Nephron (organoid): ENCODE measurements around the gene NEGR1.
"Not testable (repeated sequence)": the region's sequence is repeated elsewhere in the genome, so short reads cannot be mapped to it uniquely, and the experiment has no call there.

Source experiments
- H3K27ac Mint-ChIP-seq, 3 experiments: 2 replicates each; pipeline ENCODE4 v1.8.0; 2020; ENCODE audit warnings: mixed read lengths in 3 of 3, mild to moderate bottlenecking in 2 of 3, moderate library complexity in 1 of 3
- H3K27me3 Mint-ChIP-seq: 2 replicates; pipeline ENCODE4 v1.8.0; 2021; ENCODE audit warnings: low read depth, mild to moderate bottlenecking, moderate library complexity, mixed read lengths
- H3K36me3 Mint-ChIP-seq: 2 replicates; pipeline ENCODE4 v1.8.0; 2020; ENCODE audit warnings: low read depth, mixed read lengths
- H3K4me1 Mint-ChIP-seq: 2 replicates; pipeline ENCODE4 v1.8.0; 2020; ENCODE audit warnings: mixed read lengths
- H3K4me3 Mint-ChIP-seq, 3 experiments: 2 replicates each; pipeline ENCODE4 v1.8.0; 2020; ENCODE audit warnings: mild to moderate bottlenecking in 3 of 3, mixed read lengths in 3 of 3, moderate library complexity in 2 of 3
- H3K9me3 Mint-ChIP-seq: 2 replicates; pipeline ENCODE4 v1.8.0; 2020; ENCODE audit warnings: mixed read lengths
- CTCF ChIP-seq, 3 experiments: fragments of 200-600 bp; sonication (generic); IDR thresholded peaks; one replicate each; pipeline ENCODE4 v1.5.0; 2021; ENCODE audit warnings: antibody characterized with exemption in 3 of 3; ENCODE audit not compliant: unreplicated experiment in 3 of 3

Gene NEGR1

GRCh38 chr1:72262735-72263134 lies 19.6 kb downstream of the NEGR1 start:
- Mint-ChIP-seq H3K9me3 (no peaks in the 10 kb centered on the region), H3K36me3 (no peaks in the 10 kb centered on the region), H3K4me1 (no peaks in the 10 kb centered on the region), H3K27ac (no peak overlapping the region), H3K27me3 (no peaks in the 10 kb centered on the region), H3K4me3 (no peak overlapping the region)
- TF ChIP-seq CTCF (IDR thresholded peaks at IDR 0.05; ENCODE audit: unreplicated experiment in 3 of 3), result no peak

DNA sequence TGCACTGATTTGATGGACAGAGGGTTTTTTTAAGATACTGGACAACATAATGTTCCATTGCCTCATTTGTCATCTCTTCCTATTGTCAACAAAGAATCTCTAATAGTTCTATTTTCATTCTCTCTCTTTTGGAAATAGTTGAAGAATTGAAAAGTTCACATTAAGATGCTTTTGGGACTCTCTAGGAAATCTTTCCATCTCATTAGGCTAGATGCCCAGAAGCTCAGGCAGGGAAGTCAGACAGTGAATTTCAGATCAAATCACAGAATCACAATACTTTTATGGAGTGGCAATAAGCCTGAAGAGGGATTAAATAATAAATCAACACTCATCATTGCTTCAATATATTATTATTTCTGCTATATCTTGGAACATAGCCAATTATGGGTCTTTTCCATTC lies 29.2 kb downstream of the NEGR1 start:
- no peaks in the 10 kb centered on the region for H3K27me3 Mint-ChIP-seq
- H3K9me3 Mint-ChIP-seq, result no peaks in the 10 kb centered on the region
- no peak for TF ChIP-seq CTCF (IDR thresholded peaks at IDR 0.05; ENCODE audit: unreplicated experiment in 3 of 3)
- no peaks in the 10 kb centered on the region for H3K36me3 Mint-ChIP-seq
- H3K27ac Mint-ChIP-seq, result no peak overlapping the region
- no peaks in the 10 kb centered on the region for H3K4me1 Mint-ChIP-seq
- H3K4me3 Mint-ChIP-seq, result no peak overlapping the region

DNA sequence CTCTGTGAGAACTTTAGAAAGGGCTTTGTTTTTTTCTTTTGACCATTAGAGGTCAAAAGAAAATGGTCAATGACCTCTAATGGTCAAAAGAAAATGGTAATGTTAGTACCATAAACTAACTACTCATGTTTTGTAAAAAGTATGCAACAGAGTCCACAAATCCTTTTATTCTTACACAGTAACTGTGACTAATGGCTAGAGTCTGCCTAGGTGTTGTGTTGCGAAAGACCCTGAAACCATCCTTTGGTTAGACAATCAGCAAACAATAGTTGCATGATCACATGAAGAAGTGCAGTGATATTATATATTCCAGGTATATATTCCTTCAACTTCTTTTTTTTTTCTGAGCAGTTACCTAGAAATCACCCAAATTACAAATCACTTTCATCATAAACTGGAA lies 40.9 kb downstream of the NEGR1 start:
- H3K4me3 Mint-ChIP-seq, result no peak overlapping the region
- no peaks in the 10 kb centered on the region for H3K4me1 Mint-ChIP-seq
- TF ChIP-seq CTCF (IDR thresholded peaks at IDR 0.05; ENCODE audit: unreplicated experiment in 3 of 3), result no peak
- no peaks in the 10 kb centered on the region for H3K9me3 Mint-ChIP-seq
- no peak overlapping the region for H3K27ac Mint-ChIP-seq
- H3K36me3 Mint-ChIP-seq, result no peaks in the 10 kb centered on the region
- H3K27me3 Mint-ChIP-seq, result no peaks in the 10 kb centered on the region

GRCh38 chr1:72235931-72236330 lies 46.4 kb downstream of the NEGR1 start:
- H3K27ac Mint-ChIP-seq, H3K36me3 Mint-ChIP-seq, H3K4me3 Mint-ChIP-seq, H3K27me3 Mint-ChIP-seq, H3K9me3 Mint-ChIP-seq, H3K4me1 Mint-ChIP-seq: not testable (repeated sequence)

DNA sequence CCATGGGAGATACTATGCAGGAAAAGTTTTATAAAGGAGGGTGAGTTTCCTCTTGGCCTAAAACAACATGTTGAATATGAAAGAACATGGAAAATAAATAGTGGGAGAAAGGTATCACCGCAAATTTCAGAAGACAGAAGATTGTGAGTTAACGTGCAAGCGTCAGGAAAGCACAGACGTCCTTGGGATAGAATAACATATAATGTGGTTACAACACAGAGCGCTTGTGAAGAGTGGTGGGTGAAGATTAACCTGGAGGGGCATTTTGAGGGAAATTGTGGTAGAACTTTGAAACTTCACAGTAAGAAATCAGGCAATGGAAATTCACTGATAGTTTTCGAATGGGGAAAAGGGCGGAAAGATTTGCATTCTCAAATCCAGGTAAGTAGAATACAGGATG lies 47.3 kb downstream of the NEGR1 start:
- H3K4me3 Mint-ChIP-seq, result no peak overlapping the region
- no peaks in the 10 kb centered on the region for H3K4me1 Mint-ChIP-seq
- H3K9me3 Mint-ChIP-seq, result no peaks in the 10 kb centered on the region
- no peak for TF ChIP-seq CTCF (IDR thresholded peaks at IDR 0.05; ENCODE audit: unreplicated experiment in 3 of 3)
- no peaks in the 10 kb centered on the region for H3K36me3 Mint-ChIP-seq
- H3K27me3 Mint-ChIP-seq, result no peaks in the 10 kb centered on the region
- peak overlapping the region in 1 of 3 experiments; percentile 5 for H3K27ac Mint-ChIP-seq

GRCh38 chr1:72230746-72231145 lies 51.6 kb downstream of the NEGR1 start:
- H3K4me1 Mint-ChIP-seq, result peaks cover 5% of the 10 kb centered on the region
- no peak overlapping the region for H3K4me3 Mint-ChIP-seq
- TF ChIP-seq CTCF (IDR thresholded peaks at IDR 0.05; ENCODE audit: unreplicated experiment in 3 of 3), result no peak
- no peaks in the 10 kb centered on the region for H3K27me3 Mint-ChIP-seq
- H3K36me3 Mint-ChIP-seq, result no peaks in the 10 kb centered on the region
- no peak overlapping the region for H3K27ac Mint-ChIP-seq
- H3K9me3 Mint-ChIP-seq, result no peaks in the 10 kb centered on the region

DNA sequence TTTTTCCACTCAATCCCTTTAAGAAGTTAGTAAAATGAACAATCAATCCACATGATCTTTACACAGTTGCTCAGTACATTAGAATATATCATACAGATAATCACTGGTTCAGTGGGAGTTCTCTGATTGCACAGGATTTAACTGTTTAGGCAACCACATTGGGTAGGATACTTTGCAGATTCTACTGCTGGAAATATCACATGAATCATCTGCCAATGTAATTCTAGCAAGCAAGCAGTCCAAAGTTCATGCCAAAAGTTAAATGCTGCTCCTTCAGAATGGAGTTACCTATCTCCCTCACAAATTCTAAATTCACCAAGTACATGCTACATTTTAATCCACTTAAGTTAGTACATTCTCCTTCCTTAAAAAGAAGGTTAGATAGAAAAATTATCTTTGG lies 52.4 kb downstream of the NEGR1 start:
- Mint-ChIP-seq H3K4me3 (no peak overlapping the region), H3K9me3 (no peaks in the 10 kb centered on the region), H3K27me3 (no peaks in the 10 kb centered on the region), H3K4me1 (peaks cover 5% of the 10 kb centered on the region), H3K27ac (no peak overlapping the region), H3K36me3 (no peaks in the 10 kb centered on the region)
- TF ChIP-seq CTCF (IDR thresholded peaks at IDR 0.05; ENCODE audit: unreplicated experiment in 3 of 3), result no peak
